Right lobe of liver (tissue), 6 donors: ENCODE data around the gene LCOR. TPM values are rescaled to one million over a fixed set of nuclear protein-coding genes. Genes with fewer than 3 reads are reported as not detected.

ENCODE experiments used
- ATAC-seq, 4 donors: fragments of 200-7000 bp; cut with Tn5 transposase; one replicate each; pipeline ENCODE4 v1.9.1; 2020; ENCODE audit warnings: mild to moderate bottlenecking in 4 of 4, moderate library complexity in 4 of 4
- DNase-seq, 3 donors: peaks; one replicate each; pipeline ENCODE4 v3.0.0-alpha.2; 2020
- H3K27ac ChIP-seq, 3 donors: fragments of 200-600 bp; one replicate each; pipeline ENCODE4 v1.8.0; 2022
- H3K27me3 ChIP-seq, 2 donors: fragments of 200-600 bp; one replicate each; pipeline ENCODE4 v1.8.0; 2022
- H3K36me3 ChIP-seq, 4 donors: fragments of 200-600 bp; sonication (generic) in 1 of 4; one replicate each; pipeline versions ENCODE4 v1.5.1 to v1.8.0; 2017 to 2022; ENCODE audit warnings: control low read depth in 1 of 4
- H3K4me1 ChIP-seq, 4 donors: fragments of 200-600 bp; sonication (generic) in 1 of 4; one replicate each; pipeline versions ENCODE4 v1.5.1 to v1.8.0; 2017 to 2022; ENCODE audit warnings: control low read depth in 1 of 4
- H3K4me3 ChIP-seq, 3 donors: fragments of 200-600 bp; one replicate each; pipeline ENCODE4 v1.8.0; 2022
- H3K9me3 ChIP-seq, 4 donors: fragments of 200-600 bp; sonication (generic) in 1 of 4; one replicate each; pipeline versions ENCODE4 v1.5.1 to v1.8.0; 2017 to 2022; ENCODE audit warnings: control low read depth in 1 of 4
- POLR2A ChIP-seq: fragments of 450-650 bp; IDR thresholded peaks from one replicate; pipeline ENCODE4 v1.6.1; 2017; ENCODE audit warnings: antibody characterized with exemption, mild to moderate bottlenecking
- WGBS: methylation state at CpG from one replicate; pipeline ENCODE4 v1.1.6; 2018; ENCODE audit warnings: low coverage, low lambda C conversion rate; ENCODE audit not compliant: insufficient coverage; ENCODE audit errors: missing lambda C conversion rate; 5-methylcytosine and 5-hydroxymethylcytosine counted together
- intact Hi-C, 2 donors: fragments of 100-400 bp; cut with DNase I; formaldehyde crosslinking; loops; one replicate each; pipeline versions ENCODE4 v1.11.2 to v1.14.1; 2022
- total RNA-seq, 6 experiments: library from RNA; depleted of rRNA in 2 of 6; stranded (reverse); fragments of >200 nt in 2 of 6; fragmentation: NEBNext Ultra II Directional in 3 of 6; extraction: Animal tissue kit (Norgen Biotek cat#: 25700) in 3 of 6; gene quantifications; one replicate each; pipeline versions ENCODE4 v1.1.0 to v1.2.4, GENCODE V29; 2016 to 2023
- TF ChIP-seq, protein P1 (sequence below), 4 donors: fragments of 200-600 bp in 3 of 4; fragments of 450-650 bp in 1 of 4; IDR thresholded peaks; one replicate each; pipeline versions ENCODE4 v1.5.1 to v1.8.0; 2016 to 2022; ENCODE audit warnings: antibody characterized with exemption in 4 of 4, mild to moderate bottlenecking in 2 of 4
- donor health status: DM: no; HTN: yes; CAD: no.
- donor health status: DM: no; HTN: no; CAD: no.
- donor health status: DM: no; HTN: no; CAD: no.
- donor health status: DM: no; HTN: yes; CAD: no.
- donor health status: DM: no; HTN: yes; CAD: no.

The LCOR gene
- total RNA-seq, 6 experiments from 2014 or later, result 8.6 to 16.3 (median 12.9) TPM

DNA sequence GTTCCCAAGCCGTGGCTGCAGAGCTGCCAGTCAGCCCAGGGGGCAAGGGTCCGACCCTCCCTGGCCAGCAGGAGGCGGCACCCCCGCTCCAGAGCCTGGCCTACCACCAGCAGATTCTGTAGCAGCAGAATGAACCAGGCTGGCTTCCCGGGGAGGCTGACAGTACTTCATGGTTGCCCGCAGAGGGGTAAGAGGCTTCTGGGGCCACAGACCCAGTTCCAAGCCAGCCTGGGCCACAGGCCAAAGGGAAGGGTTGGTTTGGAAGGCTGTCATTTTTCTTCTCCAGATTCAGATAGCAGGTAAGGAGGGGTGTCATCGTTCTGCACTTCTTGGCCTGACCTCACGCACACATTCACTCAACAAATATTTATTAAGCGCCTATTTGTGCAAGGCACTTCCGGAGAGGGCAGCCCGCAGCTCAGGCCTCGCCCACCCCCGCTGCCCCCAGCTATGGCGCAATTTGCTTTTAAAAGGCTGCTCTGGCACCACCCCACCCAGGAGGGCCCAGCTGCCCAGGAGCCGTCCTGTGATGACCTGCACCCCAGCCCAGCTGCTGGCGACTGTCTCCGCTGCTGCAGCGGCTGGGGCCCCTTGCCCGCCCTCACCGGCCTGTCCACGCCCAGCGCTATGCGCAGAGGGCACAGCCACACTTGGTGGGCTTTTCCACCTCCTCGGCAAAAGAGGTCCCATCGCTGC is 168.5 kb downstream of the LCOR start:
- no peak overlapping the region for H3K4me3 ChIP-seq
- no peaks in the 10 kb centered on the region for H3K27me3 ChIP-seq
- peak; percentile 61 to 79 (median 65) for ATAC-seq
- peak; percentile 56 to 82 (median 75) for DNase-seq
- peak overlapping the region in 1 of 3 donors; percentile 31 for H3K27ac ChIP-seq
- no peaks in the 10 kb centered on the region for H3K36me3 ChIP-seq
- H3K9me3 ChIP-seq, result no peaks in the 10 kb centered on the region
- intact Hi-C loops, result no loop called here
- no peak for TF ChIP-seq POLR2A
- TF ChIP-seq, protein P1, sequence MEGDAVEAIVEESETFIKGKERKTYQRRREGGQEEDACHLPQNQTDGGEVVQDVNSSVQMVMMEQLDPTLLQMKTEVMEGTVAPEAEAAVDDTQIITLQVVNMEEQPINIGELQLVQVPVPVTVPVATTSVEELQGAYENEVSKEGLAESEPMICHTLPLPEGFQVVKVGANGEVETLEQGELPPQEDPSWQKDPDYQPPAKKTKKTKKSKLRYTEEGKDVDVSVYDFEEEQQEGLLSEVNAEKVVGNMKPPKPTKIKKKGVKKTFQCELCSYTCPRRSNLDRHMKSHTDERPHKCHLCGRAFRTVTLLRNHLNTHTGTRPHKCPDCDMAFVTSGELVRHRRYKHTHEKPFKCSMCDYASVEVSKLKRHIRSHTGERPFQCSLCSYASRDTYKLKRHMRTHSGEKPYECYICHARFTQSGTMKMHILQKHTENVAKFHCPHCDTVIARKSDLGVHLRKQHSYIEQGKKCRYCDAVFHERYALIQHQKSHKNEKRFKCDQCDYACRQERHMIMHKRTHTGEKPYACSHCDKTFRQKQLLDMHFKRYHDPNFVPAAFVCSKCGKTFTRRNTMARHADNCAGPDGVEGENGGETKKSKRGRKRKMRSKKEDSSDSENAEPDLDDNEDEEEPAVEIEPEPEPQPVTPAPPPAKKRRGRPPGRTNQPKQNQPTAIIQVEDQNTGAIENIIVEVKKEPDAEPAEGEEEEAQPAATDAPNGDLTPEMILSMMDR (IDR thresholded peaks at IDR 0.05), result peak in 1 of 4 donors; percentile 8
- H3K4me1 ChIP-seq, result peaks cover 0 to 21% (median 9%) of the 10 kb centered on the region in 4 donors
- 50% methylated on average over 4 of the region's 25 CpGs for WGBS

DNA sequence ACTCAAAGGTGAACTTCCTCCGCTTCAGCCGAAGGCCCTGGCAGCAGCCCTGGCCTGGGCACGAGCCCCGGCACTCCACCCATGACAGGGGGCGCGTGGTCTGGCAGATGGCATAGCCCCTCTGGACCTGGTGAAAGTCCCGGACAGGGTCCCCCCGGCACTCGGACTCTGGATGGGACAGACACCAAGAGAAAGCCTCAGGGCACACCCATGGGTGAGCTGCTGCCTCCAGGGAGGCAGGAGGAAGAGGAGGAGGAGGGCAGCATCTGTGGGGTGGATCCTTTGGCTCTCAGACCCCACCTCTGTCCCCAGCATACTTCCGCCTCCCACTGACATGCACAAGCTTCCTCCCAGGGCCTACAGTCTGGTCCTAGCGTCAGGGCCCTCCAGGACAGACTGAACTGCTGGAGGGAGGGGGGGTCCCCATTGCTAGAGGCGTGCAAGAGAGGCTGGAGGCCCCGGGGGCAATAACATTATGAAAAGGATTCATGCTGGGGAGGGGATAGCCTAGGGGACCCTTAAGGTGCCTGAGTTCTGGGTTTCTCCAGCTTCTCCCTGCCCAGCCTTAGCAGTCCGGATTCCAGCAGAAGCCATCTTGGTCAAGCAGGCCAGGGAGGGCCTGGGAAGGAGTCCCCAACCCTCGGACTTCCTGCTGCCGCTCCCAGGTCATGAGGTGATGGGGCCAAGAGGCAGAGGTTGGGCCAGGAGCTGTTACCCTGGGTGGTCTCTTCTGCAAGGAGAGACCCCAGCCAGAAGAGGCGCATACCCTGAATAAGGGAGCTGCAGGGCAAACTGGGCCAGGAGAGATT is 169.3 kb downstream of the LCOR start:
- no peaks in the 10 kb centered on the region for H3K27me3 ChIP-seq
- no peak for DNase-seq
- no peaks in the 10 kb centered on the region for H3K36me3 ChIP-seq
- no peak for TF ChIP-seq POLR2A
- TF ChIP-seq, protein P1 (IDR thresholded peaks at IDR 0.05), result no peak
- H3K27ac ChIP-seq, result no peak overlapping the region
- no peak for ATAC-seq
- H3K4me1 ChIP-seq, result peaks cover 0 to 21% (median 9%) of the 10 kb centered on the region in 4 donors
- 86% methylated on average over 1 of the region's 17 CpGs for WGBS
- no peaks in the 10 kb centered on the region for H3K9me3 ChIP-seq
- intact Hi-C loops, result no loop called here
- no peak overlapping the region for H3K4me3 ChIP-seq

DNA sequence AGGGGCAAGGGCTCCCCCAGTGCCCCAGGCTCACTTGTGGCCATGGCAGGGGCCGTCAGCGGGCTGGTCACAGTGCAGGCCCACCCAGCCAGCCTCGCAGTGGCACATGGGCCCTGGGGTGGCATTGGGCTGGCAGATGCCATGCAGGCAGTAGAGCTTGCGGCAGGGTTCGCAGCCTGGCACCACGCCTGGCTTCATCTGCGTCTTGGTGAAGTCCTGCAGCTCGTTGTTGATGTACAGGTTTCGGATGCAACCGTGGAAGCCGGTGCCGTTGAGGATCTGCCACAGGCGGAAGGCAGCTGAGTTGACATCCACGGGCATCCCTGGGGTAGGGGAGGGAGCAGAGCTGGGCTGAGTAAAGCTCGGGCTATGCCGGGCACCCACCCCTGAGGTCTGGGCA is 170.6 kb downstream of the LCOR start:
- 100% methylated on average over 1 of the region's 16 CpGs for WGBS
- ATAC-seq, result no peak

DNA sequence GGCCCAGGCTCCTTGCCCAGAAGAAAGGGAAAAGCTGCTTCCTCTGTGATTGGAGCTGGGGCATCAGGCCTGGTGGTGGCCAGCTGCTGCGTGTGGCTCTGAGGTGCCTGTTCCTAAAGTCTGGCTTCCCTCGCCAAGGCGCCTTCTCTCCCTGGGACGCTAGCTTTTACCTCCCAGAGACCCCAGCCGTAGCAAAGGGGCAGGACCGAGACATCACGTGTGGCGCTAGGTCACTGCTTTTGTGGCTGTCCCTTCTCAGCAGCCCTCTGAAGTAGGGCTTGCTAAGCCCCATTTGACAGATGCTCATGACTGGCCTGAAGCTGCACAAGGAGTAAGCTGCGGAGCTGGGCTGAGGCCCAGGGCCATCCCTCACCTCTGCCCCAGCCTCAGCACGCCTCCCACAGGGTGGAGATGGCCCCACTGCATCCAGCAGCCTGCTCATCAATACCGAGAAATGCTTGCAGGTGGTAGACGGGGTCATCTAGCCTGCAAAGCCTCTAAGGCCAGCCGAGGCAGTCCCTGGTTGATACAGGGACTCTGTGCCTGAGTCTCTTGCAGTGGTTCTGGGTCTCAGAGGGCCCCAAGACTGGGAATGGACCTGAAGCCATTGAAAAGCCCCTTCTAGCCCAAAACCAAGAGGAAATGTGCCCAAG is 171.2 kb downstream of the LCOR start:
- no peak overlapping the region for H3K27ac ChIP-seq

More for the DNA sequence above, 170.6 kb downstream of the LCOR start:
- TF ChIP-seq, protein P1 (IDR thresholded peaks at IDR 0.05), result no peak
- TF ChIP-seq POLR2A, result no peak
- no peaks in the 10 kb centered on the region for H3K27me3 ChIP-seq
- no peaks in the 10 kb centered on the region for H3K9me3 ChIP-seq
- H3K4me3 ChIP-seq, result no peak overlapping the region
- no peak overlapping the region for H3K27ac ChIP-seq
- intact Hi-C loops, result no loop called here
- no peak for DNase-seq
- peaks cover 0 to 18% (median 9%) of the 10 kb centered on the region in 4 donors for H3K4me1 ChIP-seq
- no peaks in the 10 kb centered on the region for H3K36me3 ChIP-seq

More for the DNA sequence above, 171.2 kb downstream of the LCOR start:
- no peaks in the 10 kb centered on the region for H3K36me3 ChIP-seq
- no peaks in the 10 kb centered on the region for H3K9me3 ChIP-seq
- intact Hi-C loops, result no loop called here
- DNase-seq (no peak), ATAC-seq (no peak)
- no peaks in the 10 kb centered on the region for H3K27me3 ChIP-seq
- H3K4me3 ChIP-seq, result no peak overlapping the region
- no peak for TF ChIP-seq POLR2A
- TF ChIP-seq, protein P1 (IDR thresholded peaks at IDR 0.05), result no peak
- H3K4me1 ChIP-seq, result peaks cover 0 to 15% (median 6%) of the 10 kb centered on the region in 4 donors
- 73% methylated on average over 3 of the region's 13 CpGs for WGBS
